Ovary (tissue), 1 donor: ENCODE data around the gene PADI1.

Experiments used
- EP300 ChIP-seq: sonication (generic); formaldehyde crosslinking; IDR thresholded peaks from one replicate; pipeline ENCODE4 v1.6.1; 2017; ENCODE audit warnings: antibody characterized with exemption
- POLR2A ChIP-seq: fragments of 450-650 bp; IDR thresholded peaks from one replicate; pipeline ENCODE4 v1.6.1; 2017; ENCODE audit warnings: antibody characterized with exemption, mild to moderate bottlenecking, moderate library complexity

DNA sequence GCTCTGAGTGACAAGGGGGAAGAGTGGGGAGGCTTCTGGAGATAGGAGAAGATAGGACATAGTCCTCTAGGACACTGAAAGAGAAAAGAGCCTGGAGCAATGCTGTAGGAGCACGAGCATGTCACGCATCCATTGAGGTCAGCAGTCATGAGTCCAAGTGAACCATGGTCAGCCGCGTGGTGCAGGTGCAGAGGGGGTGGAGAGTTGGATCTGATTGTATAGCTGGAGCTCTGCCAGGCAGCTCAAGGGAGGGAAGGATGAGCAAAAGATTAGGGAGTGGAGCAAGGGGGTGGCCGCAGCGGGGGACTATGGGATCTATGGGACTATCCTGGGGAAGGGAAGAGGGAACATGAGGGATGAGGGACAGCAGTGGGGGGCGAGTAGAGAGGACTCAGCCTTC lies 14.0 kb downstream of the PADI1 start:
- TF ChIP-seq EP300 (no peak), POLR2A (no peak)
